WTC11 (cell line): ENCODE data around the gene PSMA7. TPM values are rescaled to one million over a fixed set of nuclear protein-coding genes. Genes with fewer than 3 reads are reported as not detected.

Experiments used
- ATAC-seq: fragments of 200-7000 bp; cut with Tn5 transposase; 2 replicates; pipeline ENCODE4 v1.10.0; 2021; ENCODE audit warnings: mild to moderate bottlenecking, moderate library complexity
- CTCF ChIA-PET: fragments of 300-600 bp; sonication (Branson Sonifier 250); formaldehyde crosslinking; loops from one replicate; lab custom pipeline; 2021; ENCODE audit warnings: antibody characterized with exemption; lab: Charles Lee
- POLR2A ChIA-PET: fragments of 350-600 bp; sonication (Branson Sonifier 250); formaldehyde crosslinking; loops from one replicate; lab custom pipeline; 2021; ENCODE audit warnings: antibody characterized with exemption; lab: Charles Lee
- DNase-seq: peaks from one replicate; pipeline ENCODE4 v3.0.0; 2021; ENCODE audit warnings: low spot score
- H3K27ac Mint-ChIP-seq: 2 replicates; pipeline ENCODE4 v1.8.0; 2021; ENCODE audit warnings: mixed read lengths
- H3K27me3 Mint-ChIP-seq: 2 replicates; pipeline ENCODE4 v1.8.0; 2021; ENCODE audit warnings: low read depth, mild to moderate bottlenecking, moderate library complexity, mixed read lengths
- H3K36me3 Mint-ChIP-seq: 2 replicates; pipeline ENCODE4 v1.8.0; 2021; ENCODE audit warnings: mixed read lengths
- H3K4me1 Mint-ChIP-seq: 2 replicates; pipeline ENCODE4 v1.8.0; 2022; ENCODE audit warnings: mixed read lengths
- H3K4me3 Mint-ChIP-seq: 2 replicates; pipeline ENCODE4 v1.8.0; 2021; ENCODE audit warnings: mild to moderate bottlenecking, moderate library complexity, mixed read lengths
- H3K9me3 Mint-ChIP-seq: 2 replicates; pipeline ENCODE4 v1.8.0; 2021; ENCODE audit warnings: mixed read lengths
- CREB1 ChIP-seq: sonication (generic); formaldehyde crosslinking; IDR thresholded peaks from 2 replicates; pipeline ENCODE4 v1.8.0; 2023; ENCODE audit warnings: mild to moderate bottlenecking, missing genetic modification reagents
- CREM ChIP-seq: sonication (generic); formaldehyde crosslinking; IDR thresholded peaks from 2 replicates; pipeline ENCODE4 v1.8.1; 2022; ENCODE audit warnings: mild to moderate bottlenecking, missing genetic modification reagents, moderate library complexity
- EMX1 ChIP-seq: fragments of 250-450 bp; sonication (Bioruptor Pico); IDR thresholded peaks from 2 replicates; pipeline ENCODE4 v1.8.0; 2021; ENCODE audit warnings: mild to moderate bottlenecking
- FOXP1 ChIP-seq: sonication (generic); formaldehyde crosslinking; IDR thresholded peaks from 2 replicates; pipeline ENCODE4 v1.8.0; 2022; ENCODE audit warnings: missing genetic modification reagents, mild to moderate bottlenecking, moderate library complexity, borderline replicate concordance
- GTF2I ChIP-seq: fragments of 250-450 bp; sonication (Bioruptor Pico); conservative IDR thresholded peaks from 2 replicates; pipeline ENCODE4 v1.4.0; 2021; ENCODE audit warnings: mild to moderate bottlenecking
- JUN ChIP-seq: sonication (generic); formaldehyde crosslinking; IDR thresholded peaks from 2 replicates; pipeline ENCODE4 v1.8.0; 2023; ENCODE audit warnings: mild to moderate bottlenecking, missing genetic modification reagents
- KAT7 ChIP-seq: sonication (generic); formaldehyde crosslinking; IDR thresholded peaks from 2 replicates; pipeline ENCODE4 v1.8.1; 2023; ENCODE audit warnings: missing genetic modification reagents, mild to moderate bottlenecking, borderline replicate concordance
- NFE2L1 ChIP-seq: sonication (generic); formaldehyde crosslinking; IDR thresholded peaks from 2 replicates; pipeline ENCODE4 v1.8.1; 2023; ENCODE audit warnings: missing genetic modification reagents
- OVOL2 ChIP-seq: fragments of 250-450 bp; sonication (Bioruptor Pico); IDR thresholded peaks from 2 replicates; pipeline ENCODE4 v1.9.0; 2021; ENCODE audit warnings: mild to moderate bottlenecking, borderline replicate concordance
- PRRX2 ChIP-seq: fragments of 250-450 bp; sonication (Bioruptor Pico); IDR thresholded peaks from 2 replicates; pipeline ENCODE4 v1.8.0; 2021; ENCODE audit warnings: mild to moderate bottlenecking
- RORB ChIP-seq: fragments of 250-450 bp; sonication (Bioruptor Pico); IDR thresholded peaks from 2 replicates; pipeline ENCODE4 v1.9.0; 2021; ENCODE audit warnings: mild to moderate bottlenecking
- SMAD4 ChIP-seq: sonication (generic); formaldehyde crosslinking; IDR thresholded peaks from 2 replicates; pipeline ENCODE4 v1.8.0; 2022; ENCODE audit warnings: mild to moderate bottlenecking, missing genetic modification reagents
- TP53 ChIP-seq: sonication (generic); formaldehyde crosslinking; IDR thresholded peaks from 2 replicates; pipeline ENCODE4 v1.8.1; 2023; ENCODE audit warnings: mild to moderate bottlenecking, missing genetic modification reagents
- ZNF317 ChIP-seq: sonication (generic); formaldehyde crosslinking; IDR thresholded peaks from 2 replicates; pipeline ENCODE4 v1.8.1; 2023; ENCODE audit warnings: low read depth, mild to moderate bottlenecking, moderate library complexity, missing genetic modification reagents, borderline replicate concordance
- ZNF416 ChIP-seq: fragments of 250-450 bp; sonication (Bioruptor Pico); IDR thresholded peaks from 2 replicates; pipeline ENCODE4 v1.9.0; 2021; ENCODE audit warnings: mild to moderate bottlenecking, inconsistent platforms
- total RNA-seq: library from RNA; stranded (reverse); gene quantifications from 3 replicates; pipeline ENCODE4 v1.2.3, GENCODE V29; 2021
- TF ChIP-seq, protein P1 (sequence below): sonication (generic); formaldehyde crosslinking; conservative IDR thresholded peaks from 2 replicates; pipeline ENCODE4 v1.8.1; 2023; ENCODE audit warnings: mild to moderate bottlenecking, low read depth, missing genetic modification reagents, moderate library complexity
- TF ChIP-seq, protein P2 (sequence below): sonication (generic); formaldehyde crosslinking; IDR thresholded peaks from 2 replicates; pipeline ENCODE4 v1.8.0; 2022; ENCODE audit warnings: mild to moderate bottlenecking, missing genetic modification reagents
- TF ChIP-seq, protein P3 (sequence below): sonication (generic); formaldehyde crosslinking; IDR thresholded peaks from 2 replicates; pipeline ENCODE4 v1.8.1; 2022; ENCODE audit warnings: low read depth, missing genetic modification reagents, borderline replicate concordance
- TF ChIP-seq, protein P4 (sequence below): fragments of 250-450 bp; sonication (Bioruptor Pico); IDR thresholded peaks from 2 replicates; pipeline ENCODE4 v1.8.0; 2021; ENCODE audit warnings: mild to moderate bottlenecking
- TF ChIP-seq, protein P5 (sequence below): sonication (generic); formaldehyde crosslinking; IDR thresholded peaks from 2 replicates; pipeline ENCODE4 v1.8.0; 2022; ENCODE audit warnings: mild to moderate bottlenecking, missing genetic modification reagents
- TF ChIP-seq, protein P6 (sequence below): sonication (generic); formaldehyde crosslinking; IDR thresholded peaks from 2 replicates; pipeline ENCODE4 v1.8.1; 2023; ENCODE audit warnings: mild to moderate bottlenecking, moderate library complexity, missing genetic modification reagents
- TF ChIP-seq, protein P7 (sequence below): sonication (generic); formaldehyde crosslinking; IDR thresholded peaks from 2 replicates; pipeline ENCODE4 v1.8.1; 2022; ENCODE audit warnings: mild to moderate bottlenecking, moderate library complexity, missing genetic modification reagents

PSMA7 gene
- total RNA-seq, 1 experiment from 2014 or later: 364 TPM

DNA sequence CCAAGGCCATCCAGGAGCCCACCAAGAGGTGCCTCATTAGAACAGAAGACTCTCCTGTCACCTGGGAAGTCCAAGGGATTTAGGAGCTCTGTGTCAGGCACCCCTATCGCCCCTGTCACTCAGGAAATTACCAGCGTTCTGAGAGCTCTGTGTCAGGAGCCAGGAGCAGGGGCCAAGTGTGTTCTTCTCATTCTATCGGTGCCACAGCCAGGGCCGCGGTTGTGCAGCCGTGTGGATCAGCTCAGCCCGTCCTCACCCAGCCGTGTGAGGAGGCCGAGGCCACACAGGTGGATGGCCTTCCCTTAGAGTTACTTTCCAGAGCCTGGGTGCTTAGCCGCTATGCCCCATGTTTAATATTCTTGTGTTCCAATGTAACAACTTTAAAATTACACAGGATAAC lies 49.4 kb upstream of the PSMA7 start (continued):
- TF ChIP-seq JUN (CRISPR knock-in tag): no peak

DNA sequence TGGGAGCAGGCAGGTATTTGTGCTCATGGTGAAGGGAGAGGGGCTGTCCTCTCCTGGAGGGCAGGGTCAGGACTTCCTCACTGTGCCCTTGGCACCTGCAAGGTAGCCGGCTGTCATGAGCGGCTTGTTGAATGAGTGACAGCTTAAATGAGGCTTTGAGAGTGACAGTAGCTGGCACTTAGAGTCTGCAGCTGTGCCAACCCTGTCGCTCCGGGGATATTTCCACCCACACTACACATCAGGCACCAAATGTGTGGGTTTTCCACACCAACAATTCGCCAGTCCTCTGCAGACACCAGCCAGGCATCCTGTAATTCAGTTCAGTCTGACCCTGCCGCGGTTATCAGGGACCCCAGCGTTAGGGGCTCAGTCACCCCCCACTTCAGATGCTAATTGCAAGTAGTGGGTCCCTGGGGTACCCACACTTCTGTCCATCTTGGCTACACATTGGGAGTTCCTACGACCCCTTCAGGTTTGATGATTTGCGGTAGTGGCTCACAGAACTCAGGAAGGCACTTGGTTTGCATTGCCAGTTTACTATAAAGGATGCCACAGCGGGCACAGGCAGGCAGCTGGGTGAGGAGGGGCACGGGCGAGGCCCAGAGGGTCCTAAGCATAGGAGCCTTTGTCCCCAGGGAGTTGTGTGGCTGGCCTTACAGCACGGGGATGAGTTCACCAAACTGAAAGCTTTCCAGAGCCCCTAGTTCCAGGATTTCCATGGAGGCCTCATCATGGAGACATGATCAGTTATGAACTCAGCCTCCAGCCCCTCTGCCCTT lies 48.8 kb upstream of the PSMA7 start:
- DNase-seq (no peak), ATAC-seq (no peak)
- H3K9me3 Mint-ChIP-seq: no peaks in the 10 kb centered on the region
- ChIA-PET POLR2A (no interaction called here), CTCF (no interaction called here)
- no peak overlapping the region for H3K4me3 Mint-ChIP-seq
- H3K4me1 Mint-ChIP-seq: no peaks in the 10 kb centered on the region
- peaks cover 4% of the 10 kb centered on the region; the same call in 1 of the 2 replicates for H3K36me3 Mint-ChIP-seq
- H3K27me3 Mint-ChIP-seq: no peaks in the 10 kb centered on the region
- TF ChIP-seq ZNF416 (CRISPR knock-in tag): no peak
- TF ChIP-seq, protein P1, sequence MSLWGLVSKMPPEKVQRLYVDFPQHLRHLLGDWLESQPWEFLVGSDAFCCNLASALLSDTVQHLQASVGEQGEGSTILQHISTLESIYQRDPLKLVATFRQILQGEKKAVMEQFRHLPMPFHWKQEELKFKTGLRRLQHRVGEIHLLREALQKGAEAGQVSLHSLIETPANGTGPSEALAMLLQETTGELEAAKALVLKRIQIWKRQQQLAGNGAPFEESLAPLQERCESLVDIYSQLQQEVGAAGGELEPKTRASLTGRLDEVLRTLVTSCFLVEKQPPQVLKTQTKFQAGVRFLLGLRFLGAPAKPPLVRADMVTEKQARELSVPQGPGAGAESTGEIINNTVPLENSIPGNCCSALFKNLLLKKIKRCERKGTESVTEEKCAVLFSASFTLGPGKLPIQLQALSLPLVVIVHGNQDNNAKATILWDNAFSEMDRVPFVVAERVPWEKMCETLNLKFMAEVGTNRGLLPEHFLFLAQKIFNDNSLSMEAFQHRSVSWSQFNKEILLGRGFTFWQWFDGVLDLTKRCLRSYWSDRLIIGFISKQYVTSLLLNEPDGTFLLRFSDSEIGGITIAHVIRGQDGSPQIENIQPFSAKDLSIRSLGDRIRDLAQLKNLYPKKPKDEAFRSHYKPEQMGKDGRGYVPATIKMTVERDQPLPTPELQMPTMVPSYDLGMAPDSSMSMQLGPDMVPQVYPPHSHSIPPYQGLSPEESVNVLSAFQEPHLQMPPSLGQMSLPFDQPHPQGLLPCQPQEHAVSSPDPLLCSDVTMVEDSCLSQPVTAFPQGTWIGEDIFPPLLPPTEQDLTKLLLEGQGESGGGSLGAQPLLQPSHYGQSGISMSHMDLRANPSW (CRISPR knock-in tag): no peak
- no peak for TF ChIP-seq NFE2L1
- TF ChIP-seq OVOL2: no peak
- TF ChIP-seq, protein P2, sequence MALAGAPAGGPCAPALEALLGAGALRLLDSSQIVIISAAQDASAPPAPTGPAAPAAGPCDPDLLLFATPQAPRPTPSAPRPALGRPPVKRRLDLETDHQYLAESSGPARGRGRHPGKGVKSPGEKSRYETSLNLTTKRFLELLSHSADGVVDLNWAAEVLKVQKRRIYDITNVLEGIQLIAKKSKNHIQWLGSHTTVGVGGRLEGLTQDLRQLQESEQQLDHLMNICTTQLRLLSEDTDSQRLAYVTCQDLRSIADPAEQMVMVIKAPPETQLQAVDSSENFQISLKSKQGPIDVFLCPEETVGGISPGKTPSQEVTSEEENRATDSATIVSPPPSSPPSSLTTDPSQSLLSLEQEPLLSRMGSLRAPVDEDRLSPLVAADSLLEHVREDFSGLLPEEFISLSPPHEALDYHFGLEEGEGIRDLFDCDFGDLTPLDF (CRISPR knock-in tag): no peak
- TF ChIP-seq ZNF317 (CRISPR knock-in tag): no peak
- no peak for TF ChIP-seq KAT7
- TF ChIP-seq SMAD4 (CRISPR knock-in tag): no peak
- no peak for TF ChIP-seq CREM (CRISPR knock-in tag)
- TF ChIP-seq EMX1 (CRISPR knock-in tag): no peak
- no peak for TF ChIP-seq TP53
- no peak for TF ChIP-seq RORB (CRISPR knock-in tag)
- TF ChIP-seq, protein P3, sequence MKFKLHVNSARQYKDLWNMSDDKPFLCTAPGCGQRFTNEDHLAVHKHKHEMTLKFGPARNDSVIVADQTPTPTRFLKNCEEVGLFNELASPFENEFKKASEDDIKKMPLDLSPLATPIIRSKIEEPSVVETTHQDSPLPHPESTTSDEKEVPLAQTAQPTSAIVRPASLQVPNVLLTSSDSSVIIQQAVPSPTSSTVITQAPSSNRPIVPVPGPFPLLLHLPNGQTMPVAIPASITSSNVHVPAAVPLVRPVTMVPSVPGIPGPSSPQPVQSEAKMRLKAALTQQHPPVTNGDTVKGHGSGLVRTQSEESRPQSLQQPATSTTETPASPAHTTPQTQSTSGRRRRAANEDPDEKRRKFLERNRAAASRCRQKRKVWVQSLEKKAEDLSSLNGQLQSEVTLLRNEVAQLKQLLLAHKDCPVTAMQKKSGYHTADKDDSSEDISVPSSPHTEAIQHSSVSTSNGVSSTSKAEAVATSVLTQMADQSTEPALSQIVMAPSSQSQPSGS: no peak
- TF ChIP-seq, protein P4, sequence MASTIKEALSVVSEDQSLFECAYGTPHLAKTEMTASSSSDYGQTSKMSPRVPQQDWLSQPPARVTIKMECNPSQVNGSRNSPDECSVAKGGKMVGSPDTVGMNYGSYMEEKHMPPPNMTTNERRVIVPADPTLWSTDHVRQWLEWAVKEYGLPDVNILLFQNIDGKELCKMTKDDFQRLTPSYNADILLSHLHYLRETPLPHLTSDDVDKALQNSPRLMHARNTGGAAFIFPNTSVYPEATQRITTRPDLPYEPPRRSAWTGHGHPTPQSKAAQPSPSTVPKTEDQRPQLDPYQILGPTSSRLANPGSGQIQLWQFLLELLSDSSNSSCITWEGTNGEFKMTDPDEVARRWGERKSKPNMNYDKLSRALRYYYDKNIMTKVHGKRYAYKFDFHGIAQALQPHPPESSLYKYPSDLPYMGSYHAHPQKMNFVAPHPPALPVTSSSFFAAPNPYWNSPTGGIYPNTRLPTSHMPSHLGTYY: no peak
- TF ChIP-seq PRRX2 (CRISPR knock-in tag): no peak
- H3K27ac Mint-ChIP-seq: no peak overlapping the region

DNA sequence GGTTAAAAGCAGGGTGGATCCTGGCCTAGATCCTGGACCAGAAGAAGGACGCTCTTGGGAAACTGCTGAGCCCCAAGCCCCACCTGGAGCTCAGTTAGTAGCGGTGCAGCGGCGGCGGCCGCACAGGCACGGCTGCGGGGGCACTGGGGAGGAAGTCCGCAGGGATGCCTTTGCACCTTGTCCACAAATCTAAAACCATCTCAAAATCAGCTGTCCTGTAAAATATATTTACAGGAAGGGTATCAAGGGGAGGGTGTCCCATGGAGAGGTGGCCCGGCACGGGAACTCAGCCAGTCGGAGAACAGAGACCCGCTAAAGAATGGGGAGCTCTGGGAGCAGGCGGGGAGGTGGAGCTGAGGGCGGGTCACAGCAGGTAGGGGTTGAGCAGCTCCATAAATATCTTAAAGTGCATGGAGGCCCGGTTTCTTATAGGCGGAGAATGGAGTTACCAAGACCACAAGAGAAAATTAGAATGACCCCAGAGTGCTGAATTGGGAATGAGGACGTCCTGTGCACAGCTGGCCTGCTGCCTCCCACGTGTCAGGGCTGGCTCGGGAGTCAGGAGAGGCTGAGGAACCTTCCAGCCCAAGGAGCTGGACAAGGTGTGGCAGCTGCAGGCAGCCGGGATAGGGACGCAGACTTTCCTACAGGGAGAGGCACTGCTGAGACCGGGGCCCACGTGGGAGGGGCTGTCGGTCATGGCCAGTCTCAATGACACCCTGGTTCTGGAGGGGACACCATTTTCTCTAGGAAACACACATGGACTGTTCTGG lies 47.6 kb upstream of the PSMA7 start:
- Mint-ChIP-seq H3K27me3 (no peaks in the 10 kb centered on the region), H3K4me1 (no peaks in the 10 kb centered on the region), H3K9me3 (no peaks in the 10 kb centered on the region), H3K4me3 (no peak overlapping the region), H3K27ac (peak overlapping the region; percentile 80), H3K36me3 (peaks cover 4% of the 10 kb centered on the region; the same call in 1 of the 2 replicates)
- ATAC-seq (peak; percentile 38), DNase-seq (no peak)
- ChIA-PET CTCF (interaction anchor here (1.0 to 1.2 kb wide), 2 partner anchors 34 to 180 kb away, joined by 4 to 5 read pairs; no protein-coding TSS in a partner anchor), POLR2A (no interaction called here)
- TF ChIP-seq, protein P5, sequence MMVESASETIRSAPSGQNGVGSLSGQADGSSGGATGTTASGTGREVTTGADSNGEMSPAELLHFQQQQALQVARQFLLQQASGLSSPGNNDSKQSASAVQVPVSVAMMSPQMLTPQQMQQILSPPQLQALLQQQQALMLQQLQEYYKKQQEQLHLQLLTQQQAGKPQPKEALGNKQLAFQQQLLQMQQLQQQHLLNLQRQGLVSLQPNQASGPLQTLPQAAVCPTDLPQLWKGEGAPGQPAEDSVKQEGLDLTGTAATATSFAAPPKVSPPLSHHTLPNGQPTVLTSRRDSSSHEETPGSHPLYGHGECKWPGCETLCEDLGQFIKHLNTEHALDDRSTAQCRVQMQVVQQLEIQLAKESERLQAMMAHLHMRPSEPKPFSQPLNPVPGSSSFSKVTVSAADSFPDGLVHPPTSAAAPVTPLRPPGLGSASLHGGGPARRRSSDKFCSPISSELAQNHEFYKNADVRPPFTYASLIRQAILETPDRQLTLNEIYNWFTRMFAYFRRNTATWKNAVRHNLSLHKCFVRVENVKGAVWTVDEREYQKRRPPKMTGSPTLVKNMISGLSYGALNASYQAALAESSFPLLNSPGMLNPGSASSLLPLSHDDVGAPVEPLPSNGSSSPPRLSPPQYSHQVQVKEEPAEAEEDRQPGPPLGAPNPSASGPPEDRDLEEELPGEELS (CRISPR knock-in tag): no peak
- TF ChIP-seq CREM (CRISPR knock-in tag) (no peak), GTF2I (CRISPR knock-in tag) (no peak), FOXP1 (no peak), CREB1 (CRISPR knock-in tag) (no peak)
- TF ChIP-seq, protein P6, sequence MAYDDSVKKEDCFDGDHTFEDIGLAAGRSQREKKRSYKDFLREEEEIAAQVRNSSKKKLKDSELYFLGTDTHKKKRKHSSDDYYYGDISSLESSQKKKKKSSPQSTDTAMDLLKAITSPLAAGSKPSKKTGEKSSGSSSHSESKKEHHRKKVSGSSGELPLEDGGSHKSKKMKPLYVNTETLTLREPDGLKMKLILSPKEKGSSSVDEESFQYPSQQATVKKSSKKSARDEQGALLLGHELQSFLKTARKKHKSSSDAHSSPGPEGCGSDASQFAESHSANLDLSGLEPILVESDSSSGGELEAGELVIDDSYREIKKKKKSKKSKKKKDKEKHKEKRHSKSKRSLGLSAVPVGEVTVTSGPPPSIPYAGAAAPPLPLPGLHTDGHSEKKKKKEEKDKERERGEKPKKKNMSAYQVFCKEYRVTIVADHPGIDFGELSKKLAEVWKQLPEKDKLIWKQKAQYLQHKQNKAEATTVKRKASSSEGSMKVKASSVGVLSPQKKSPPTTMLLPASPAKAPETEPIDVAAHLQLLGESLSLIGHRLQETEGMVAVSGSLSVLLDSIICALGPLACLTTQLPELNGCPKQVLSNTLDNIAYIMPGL: no peak
- TF ChIP-seq, protein P7, sequence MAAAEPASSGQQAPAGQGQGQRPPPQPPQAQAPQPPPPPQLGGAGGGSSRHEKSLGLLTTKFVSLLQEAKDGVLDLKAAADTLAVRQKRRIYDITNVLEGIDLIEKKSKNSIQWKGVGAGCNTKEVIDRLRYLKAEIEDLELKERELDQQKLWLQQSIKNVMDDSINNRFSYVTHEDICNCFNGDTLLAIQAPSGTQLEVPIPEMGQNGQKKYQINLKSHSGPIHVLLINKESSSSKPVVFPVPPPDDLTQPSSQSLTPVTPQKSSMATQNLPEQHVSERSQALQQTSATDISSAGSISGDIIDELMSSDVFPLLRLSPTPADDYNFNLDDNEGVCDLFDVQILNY: no peak
